DOHH2 (cell line): Measurements from ENCODE around the gene APBA2.

Source experiments
- EZH2phosphoT487 ChIP-seq: fragments of 200-600 bp; sonication (generic); IDR thresholded peaks from 2 replicates; pipeline ENCODE4 v1.6.1; 2017; ENCODE audit warnings: borderline replicate concordance, mild to moderate bottlenecking, antibody characterized with exemption, low read length, moderate library complexity, mixed read lengths
- TF ChIP-seq, protein P1 (sequence below): fragments of 200-600 bp; sonication (generic); IDR thresholded peaks from one replicate; pipeline ENCODE4 v1.5.1; 2014; ENCODE audit warnings: antibody characterized with exemption, mild to moderate bottlenecking, low read depth, low read length; ENCODE audit not compliant: poor library complexity, severe bottlenecking

- TF ChIP-seq, protein P1, sequence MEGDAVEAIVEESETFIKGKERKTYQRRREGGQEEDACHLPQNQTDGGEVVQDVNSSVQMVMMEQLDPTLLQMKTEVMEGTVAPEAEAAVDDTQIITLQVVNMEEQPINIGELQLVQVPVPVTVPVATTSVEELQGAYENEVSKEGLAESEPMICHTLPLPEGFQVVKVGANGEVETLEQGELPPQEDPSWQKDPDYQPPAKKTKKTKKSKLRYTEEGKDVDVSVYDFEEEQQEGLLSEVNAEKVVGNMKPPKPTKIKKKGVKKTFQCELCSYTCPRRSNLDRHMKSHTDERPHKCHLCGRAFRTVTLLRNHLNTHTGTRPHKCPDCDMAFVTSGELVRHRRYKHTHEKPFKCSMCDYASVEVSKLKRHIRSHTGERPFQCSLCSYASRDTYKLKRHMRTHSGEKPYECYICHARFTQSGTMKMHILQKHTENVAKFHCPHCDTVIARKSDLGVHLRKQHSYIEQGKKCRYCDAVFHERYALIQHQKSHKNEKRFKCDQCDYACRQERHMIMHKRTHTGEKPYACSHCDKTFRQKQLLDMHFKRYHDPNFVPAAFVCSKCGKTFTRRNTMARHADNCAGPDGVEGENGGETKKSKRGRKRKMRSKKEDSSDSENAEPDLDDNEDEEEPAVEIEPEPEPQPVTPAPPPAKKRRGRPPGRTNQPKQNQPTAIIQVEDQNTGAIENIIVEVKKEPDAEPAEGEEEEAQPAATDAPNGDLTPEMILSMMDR = no peak
- no peak for TF ChIP-seq EZH2phosphoT487
Observed at GRCh38 chr15:28992336-28992864, 106.6 kb downstream of the APBA2 start.
